Measurements from ENCODE around the gene RIMS3. TPM values are rescaled to one million over a fixed set of nuclear protein-coding genes. Genes with fewer than 3 reads are reported as not detected.

Gene RIMS3
- polyA plus RNA-seq, 1 donor from 2014 or later = 31.6 TPM

GRCh38 chr1:40606978-40607377 lies 58.5 kb downstream of the RIMS3 start:
- no peak overlapping the region for H3K9ac ChIP-seq (ENCODE audit: low read length)

GRCh38 chr1:40606194-40606593 lies 59.3 kb downstream of the RIMS3 start:
- H3F3A ChIP-seq (ENCODE audit: insufficient read depth, low read length, poor library complexity, severe bottlenecking) = no peaks in the 10 kb centered on the region
- no peak overlapping the region for H3K4me3 ChIP-seq (ENCODE audit: low read length)
- no peaks in the 10 kb centered on the region for H3K79me2 ChIP-seq (replicated peaks; ENCODE audit: insufficient read depth, low read length)
- H3K4me2 ChIP-seq (ENCODE audit: low read length) = no peak overlapping the region
- H3K36me3 ChIP-seq (ENCODE audit: insufficient read depth, low read length) = no peaks in the 10 kb centered on the region
- no peak overlapping the region for H3K9ac ChIP-seq (ENCODE audit: low read length)
- no peaks in the 10 kb centered on the region for H3K9me2 ChIP-seq (ENCODE audit: insufficient read depth, low read length)
- no peaks in the 10 kb centered on the region for H3K27me3 ChIP-seq (ENCODE audit: insufficient read depth, low read depth, low read length)
- H3K27ac ChIP-seq (ENCODE audit: low read length) = no peak overlapping the region
- no peak overlapping the region for H2AFZ ChIP-seq (ENCODE audit: low read depth, low read length)
- no peak for TF ChIP-seq EZH2 (IDR thresholded peaks at IDR 0.05; ENCODE audit: borderline replicate concordance, insufficient read depth, low read length, poor library complexity, severe bottlenecking)
- no peak for TF ChIP-seq POLR2AphosphoS5 (IDR thresholded peaks at IDR 0.05)
- TF ChIP-seq RAD21 (conservative IDR thresholded peaks at IDR 0.05) = no peak
- TF ChIP-seq REST (IDR thresholded peaks at IDR 0.05; ENCODE audit: borderline replicate concordance) = no peak
- no peaks in the 10 kb centered on the region for H4K20me1 ChIP-seq (ENCODE audit: insufficient read depth)
- H3K9me3 ChIP-seq (ENCODE audit: low read length) = no peaks in the 10 kb centered on the region

More at GRCh38 chr1:40606978-40607377, 58.5 kb downstream of the RIMS3 start:
- Histone ChIP-seq H3K9me3 (ENCODE audit: low read length) (no peaks in the 10 kb centered on the region), H3K79me2 (replicated peaks; ENCODE audit: insufficient read depth, low read length) (no peaks in the 10 kb centered on the region), H3K9me2 (ENCODE audit: insufficient read depth, low read length) (no peaks in the 10 kb centered on the region), H3K27me3 (ENCODE audit: insufficient read depth, low read depth, low read length) (no peaks in the 10 kb centered on the region), H2AFZ (ENCODE audit: low read depth, low read length) (no peak overlapping the region), H3K27ac (ENCODE audit: low read length) (no peak overlapping the region), H3K4me3 (ENCODE audit: low read length) (no peak overlapping the region), H3K36me3 (ENCODE audit: insufficient read depth, low read length) (no peaks in the 10 kb centered on the region), H4K20me1 (ENCODE audit: insufficient read depth) (no peaks in the 10 kb centered on the region), H3F3A (ENCODE audit: insufficient read depth, low read length, poor library complexity, severe bottlenecking) (no peaks in the 10 kb centered on the region), H3K4me2 (ENCODE audit: low read length) (no peak overlapping the region)
- TF ChIP-seq MXI1 (conservative IDR thresholded peaks at IDR 0.05; ENCODE audit: poor library complexity, severe bottlenecking) (no peak), REST (IDR thresholded peaks at IDR 0.05; ENCODE audit: borderline replicate concordance) (no peak), CTCF (IDR thresholded peaks at IDR 0.05; ENCODE audit: poor library complexity, severe bottlenecking) (no peak), POLR2AphosphoS5 (IDR thresholded peaks at IDR 0.05) (no peak), TAF1 (IDR thresholded peaks at IDR 0.05; ENCODE audit: low read depth) (no peak)

Measured in neural cell (in vitro differentiated cells).